ENCODE measurements around the gene LRMDA.

LRMDA gene

DNA sequence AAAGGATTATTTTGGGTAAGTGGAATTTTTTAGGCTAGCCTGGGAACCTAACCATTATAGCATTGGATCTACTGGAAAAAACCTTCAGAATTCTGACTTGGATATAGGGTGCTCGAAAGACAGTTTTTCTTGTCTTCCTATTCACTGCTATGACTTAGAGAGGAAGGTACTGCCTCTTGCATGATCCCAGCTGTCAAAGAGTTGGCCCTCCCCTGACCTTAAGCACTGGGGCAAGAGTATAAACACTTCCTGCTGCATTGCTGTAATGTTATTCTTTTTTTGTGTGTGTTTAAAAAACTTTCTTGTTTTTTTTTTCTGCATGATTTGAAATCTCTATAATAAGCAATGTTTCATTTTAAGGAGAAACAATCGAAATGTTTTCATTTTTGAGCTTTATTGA is 113.0 kb downstream of the LRMDA start:
- no peak for DNase-seq

DNA sequence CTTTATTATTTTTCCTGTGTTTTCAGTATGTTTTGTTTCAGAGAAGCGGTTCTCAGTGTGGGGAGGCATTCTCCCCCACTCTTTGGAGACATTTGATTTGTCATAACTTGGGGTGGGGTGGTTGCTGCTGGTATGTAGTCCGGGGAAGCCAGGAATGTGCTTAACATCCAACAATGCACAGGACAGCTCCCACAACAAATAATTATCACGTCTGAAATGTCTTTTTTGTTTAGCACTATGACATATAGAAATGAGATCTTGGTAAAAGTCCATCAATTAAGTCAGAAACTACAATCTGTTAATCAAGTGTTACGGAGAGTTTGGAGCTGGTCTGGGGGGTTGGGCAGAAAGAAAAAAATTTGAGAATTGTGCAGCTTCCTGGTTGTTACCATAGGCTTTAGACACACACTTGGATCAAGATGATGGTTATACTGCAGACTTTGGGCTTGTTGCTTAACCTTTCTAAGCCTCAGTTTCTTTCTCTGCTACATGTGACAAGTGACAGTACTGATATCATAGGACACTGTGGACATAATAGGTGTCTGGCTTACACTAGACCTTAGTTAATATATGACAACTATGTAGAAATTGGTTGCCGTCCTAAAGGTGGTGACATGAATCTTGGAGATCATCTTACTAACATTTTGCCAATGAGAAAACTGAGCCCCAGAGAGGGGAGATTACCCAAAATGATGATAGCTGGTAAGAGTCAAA is 113.7 kb downstream of the LRMDA start:
- DNase-seq, result no peak

DNA sequence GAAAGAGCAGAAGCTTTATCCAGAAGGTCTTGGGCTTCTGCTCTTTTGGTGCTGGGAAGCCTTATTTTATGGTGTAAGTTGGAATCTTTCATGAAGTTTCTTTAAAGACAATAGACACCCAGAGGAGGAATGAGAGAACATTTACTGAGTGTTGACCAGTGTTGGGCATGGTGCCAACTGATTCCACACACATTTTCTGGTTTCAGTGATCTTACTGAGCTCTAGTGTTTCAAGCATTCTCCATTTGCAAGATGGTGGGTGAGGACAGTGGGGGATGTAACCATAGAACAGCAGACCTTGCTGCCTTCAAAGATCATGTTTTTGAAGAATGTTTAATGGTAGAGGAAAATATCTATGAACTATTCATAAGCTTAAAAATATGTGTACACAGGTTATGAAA is 114.6 kb downstream of the LRMDA start:
- no peak for DNase-seq

DNA sequence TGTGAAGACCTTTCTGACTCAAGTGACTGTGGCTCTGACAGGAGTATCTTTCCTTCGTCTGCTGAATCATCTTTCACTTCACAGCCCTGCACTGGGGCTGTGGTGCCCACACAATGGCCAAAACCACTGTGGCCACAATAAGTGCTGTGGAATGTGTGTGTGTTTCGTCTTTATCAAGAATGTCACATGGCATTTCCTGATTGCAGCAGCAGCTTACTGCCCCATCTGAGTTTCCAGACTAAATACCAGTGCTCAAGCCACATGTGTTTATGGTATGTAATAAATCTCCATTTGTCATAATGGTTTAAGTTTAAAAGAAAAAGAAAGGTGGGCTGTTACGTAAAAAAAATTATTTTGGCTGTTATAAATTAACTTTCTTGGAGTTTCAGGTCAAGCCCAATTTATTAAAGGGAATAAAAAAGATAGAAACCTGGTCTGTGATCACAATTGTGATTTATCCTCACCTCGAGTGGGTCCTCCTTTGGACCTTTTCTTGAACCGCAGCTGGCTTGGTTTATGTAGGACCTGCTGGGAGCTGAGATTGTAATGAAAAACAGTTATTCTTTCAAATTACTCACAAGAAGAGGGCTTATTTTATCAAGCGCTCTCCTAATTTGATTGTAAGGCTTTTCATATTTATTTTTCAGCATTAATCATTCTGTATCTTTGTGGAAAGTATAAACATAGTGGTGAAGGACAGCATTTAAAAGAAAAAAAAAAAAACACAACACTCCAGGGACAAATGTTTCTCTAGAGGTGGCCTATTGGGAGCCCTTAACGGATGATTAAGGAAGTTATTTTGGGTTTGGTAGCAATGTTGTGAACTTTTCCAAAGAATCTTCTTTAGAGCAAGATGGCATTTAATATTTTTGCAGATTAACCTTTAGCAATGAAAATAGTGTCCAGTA is 116.2 kb downstream of the LRMDA start:
- DNase-seq, result no peak

DNA sequence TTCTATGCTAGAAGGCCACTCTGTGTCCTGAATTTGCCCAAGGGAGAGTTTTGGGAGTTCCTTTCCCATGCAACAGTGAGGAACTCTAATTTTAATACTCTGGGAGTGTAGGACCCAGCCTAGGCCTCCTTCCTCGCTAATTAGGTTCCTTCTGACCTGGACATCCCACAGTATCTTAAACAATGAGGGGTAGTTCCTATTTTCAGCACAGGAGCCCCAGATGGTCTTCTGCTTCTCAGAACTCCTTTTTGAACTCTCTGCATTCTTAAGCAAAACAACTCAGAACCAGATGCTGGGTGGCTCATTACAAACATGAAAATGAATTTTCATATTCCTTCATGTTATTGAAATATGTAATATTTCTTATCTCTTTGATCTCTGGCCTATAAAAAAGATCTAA is 116.9 kb downstream of the LRMDA start:
- no peak for DNase-seq

DNA sequence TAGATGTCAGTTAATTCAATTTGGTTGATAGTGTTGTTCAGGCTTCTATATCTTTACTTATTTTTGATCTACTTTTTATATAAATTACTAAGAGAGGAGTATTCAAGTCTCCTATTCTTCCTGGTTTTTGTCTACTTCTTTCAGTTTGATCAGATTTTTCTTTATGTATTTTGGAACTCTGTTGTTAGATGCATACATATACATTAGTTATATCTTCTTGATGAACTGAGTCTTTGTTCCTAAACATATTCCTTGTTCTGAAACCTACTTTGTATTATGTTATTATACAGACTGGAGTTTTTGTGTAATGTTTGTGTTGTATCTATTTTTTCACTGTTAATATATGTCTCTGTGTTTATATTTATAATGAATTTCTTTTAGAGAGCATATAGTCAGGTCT is 118.8 kb downstream of the LRMDA start:
- DNase-seq, result no peak

DNA sequence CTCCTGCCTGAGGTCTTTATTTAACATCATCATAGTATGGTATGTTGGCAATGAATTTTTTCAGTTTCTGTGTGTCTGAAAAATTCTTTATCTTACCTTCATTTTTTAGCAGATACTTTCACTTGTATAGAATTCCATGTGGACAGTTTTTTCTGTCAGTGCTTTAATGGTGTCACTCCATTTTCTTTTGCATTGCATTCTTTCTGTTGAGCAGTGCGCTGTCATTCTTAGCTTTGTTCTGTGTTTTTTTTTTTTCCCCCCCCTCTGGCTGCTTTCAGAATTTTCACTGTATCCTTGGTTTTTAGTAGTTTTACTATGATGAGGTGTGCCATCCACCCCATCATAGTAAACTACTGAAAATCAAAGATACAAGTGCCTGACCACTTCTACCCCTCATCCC is 120.7 kb downstream of the LRMDA start:
- no peak for DNase-seq

DNA sequence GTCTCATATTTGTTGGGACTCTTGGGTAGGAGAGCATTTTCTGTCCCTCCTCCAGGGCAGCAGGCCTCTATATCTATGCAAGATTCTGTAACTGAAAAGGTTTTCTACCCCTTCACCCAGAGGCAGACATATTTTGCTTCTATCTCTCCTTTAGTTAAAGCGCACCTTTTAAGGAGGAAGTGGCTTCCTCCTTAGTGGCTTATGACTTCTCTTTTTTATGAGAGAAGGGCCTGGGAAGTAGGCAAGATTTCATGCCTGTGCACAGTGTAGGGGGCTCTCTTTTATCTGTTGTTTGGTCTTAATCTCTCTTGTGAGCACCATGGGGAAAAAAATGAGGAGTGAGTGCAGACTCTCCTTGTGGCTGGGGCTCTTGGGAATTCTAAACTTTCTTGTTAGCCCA is 122.1 kb downstream of the LRMDA start:
- DNase-seq, result no peak

DNA sequence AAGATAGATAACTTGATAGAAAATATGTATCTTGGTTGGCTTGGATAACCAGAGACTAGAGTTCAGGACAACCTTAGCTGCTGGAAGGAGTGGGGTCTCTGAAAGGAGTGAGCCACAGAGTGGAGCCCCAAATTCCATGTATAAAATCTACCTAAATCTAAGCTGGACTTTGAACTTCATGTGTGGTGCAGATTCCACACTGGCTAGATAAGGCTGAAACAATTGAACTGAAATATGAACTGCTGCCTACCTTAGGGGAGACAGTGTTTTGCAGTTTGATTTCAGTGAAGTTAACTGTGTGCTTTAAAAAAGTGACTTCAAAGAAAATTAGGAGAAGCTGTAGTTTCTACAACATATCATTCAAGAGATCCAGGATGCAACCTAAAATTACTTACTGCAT is 123.9 kb downstream of the LRMDA start:
- no peak for DNase-seq

DNA sequence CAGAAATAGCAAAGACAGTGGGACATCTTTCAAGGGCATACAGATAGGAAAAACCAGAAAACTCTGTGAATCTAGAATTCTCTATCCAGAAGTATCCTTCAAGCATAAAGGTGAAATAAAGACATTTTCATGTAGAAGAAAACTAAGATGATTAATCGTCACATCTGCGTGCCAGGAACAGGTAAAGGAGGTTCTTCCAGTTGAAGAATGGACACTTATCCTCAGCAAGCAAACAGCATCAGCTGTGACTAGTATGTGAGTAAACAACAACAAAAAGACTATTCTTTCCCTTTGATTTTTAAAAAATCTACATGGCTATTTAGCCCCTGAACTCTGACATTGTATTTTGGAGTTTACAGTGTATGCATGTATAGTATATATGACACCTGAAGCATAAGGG is 124.9 kb downstream of the LRMDA start:
- no peak for DNase-seq

DNA sequence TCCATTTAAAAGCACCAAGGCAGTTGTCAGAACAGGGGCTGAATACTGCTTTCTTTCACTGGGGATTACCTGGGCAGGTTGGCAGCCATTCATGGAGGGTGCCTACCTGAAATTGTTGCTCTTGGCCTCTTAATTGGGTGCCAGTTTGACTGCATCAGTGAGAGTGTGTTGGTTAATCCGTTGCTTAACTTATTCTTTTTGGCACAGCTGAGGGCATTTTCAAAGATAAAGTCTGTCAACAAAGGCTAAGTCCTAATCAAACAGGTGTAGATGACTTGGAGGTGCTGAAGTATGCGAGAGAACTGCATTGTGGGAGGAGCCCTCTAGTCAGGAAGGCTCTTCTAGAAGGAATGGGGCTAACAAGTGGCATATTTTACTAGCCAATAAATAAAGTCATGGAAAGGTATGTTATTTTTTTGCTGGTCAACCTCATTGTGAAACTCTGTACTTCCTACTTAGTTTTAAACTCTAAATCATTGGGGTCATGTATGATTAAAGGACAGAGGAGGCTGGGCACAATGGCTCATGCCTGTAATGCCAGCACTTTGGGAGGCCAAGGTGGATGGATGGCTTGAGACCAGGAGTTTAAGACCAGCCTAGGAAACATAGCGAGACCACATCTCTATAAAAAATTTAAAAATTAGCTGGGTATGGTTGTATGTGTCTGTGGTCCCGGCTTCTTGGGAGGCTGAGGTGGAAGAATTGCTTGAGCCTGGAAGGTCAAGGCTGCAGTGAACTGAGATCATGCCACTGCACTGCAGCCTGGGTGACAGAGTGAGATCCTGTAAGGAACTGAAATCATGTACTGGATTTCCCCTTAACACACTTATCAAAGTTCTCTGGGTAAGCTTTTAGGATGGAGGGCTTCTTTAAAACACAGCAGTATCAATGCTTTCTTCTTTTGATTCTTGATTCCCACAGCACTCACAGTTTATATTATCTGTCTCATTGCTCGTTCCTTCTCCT is 134.1 kb downstream of the LRMDA start:
- DNase-seq, result no peak

DNA sequence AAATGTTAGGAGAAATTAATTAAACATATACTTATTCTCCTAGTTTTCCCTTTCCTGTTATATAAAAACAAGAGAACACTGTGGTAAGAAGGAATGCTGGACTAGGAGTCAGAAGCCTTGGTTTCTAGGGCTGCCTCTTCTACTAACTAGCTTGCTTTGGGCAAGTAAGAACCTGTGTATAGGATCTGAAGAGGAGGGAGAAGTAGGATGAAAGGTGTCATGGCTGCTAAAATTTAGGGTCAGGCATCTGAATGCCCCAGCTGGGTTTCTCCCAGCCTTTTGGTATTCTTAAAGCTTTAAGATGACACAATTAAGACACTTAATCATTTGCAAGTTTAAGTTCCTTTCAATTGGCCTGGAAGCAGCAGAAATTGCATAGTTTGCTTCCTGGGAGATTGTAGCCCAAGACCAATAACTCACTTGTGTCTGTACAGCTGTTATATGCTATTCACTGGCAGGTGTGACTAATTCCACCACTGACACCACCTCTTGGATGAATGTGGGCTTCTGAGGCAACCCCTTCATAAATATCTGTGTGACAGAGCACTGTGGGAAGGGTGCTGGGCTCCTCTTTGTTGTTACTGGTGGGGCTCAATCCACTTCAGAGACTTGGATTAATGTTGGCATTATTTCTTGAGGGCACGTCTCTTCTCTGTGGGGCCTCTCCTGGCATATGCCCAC is 137.2 kb downstream of the LRMDA start:
- no peak for DNase-seq

DNA sequence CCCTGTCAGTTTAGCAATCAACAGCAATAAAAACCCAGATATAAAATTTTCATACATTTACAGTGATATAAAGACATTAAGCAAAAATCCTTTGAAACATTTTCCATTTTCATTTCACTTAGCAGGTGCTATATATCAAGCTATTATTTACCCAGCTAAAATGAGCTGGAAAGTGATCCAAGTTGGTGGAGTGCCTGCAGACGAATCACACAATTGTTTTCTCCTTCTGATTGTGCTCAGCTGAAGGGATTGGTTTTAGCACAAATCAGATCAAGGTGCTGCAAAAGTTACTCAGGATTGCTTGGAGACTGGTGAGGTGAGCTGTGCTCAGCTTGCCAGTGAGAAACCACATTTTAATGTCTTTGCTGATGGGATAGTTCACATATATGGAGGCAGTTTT is 138.1 kb downstream of the LRMDA start:
- DNase-seq, result no peak

DNA sequence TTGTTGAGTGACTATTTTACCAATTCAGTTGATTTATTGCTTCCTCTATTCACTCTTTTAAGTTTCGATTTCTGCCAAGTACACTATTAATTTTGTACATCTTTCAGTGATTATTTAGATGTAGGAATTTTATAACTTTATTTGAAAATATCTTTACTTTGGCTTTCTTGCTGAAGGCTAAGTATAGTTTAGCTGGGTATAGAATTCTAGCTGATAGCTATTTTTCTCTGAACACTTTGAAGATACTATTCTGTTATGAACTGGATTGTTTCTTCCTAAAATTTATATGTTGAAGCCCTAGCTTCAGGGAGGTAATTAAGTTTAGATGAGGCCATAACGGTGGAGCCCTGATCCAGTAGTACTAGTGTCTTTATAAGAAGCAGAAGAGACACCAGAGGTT is 141.1 kb downstream of the LRMDA start:
- DNase-seq, result no peak

DNA sequence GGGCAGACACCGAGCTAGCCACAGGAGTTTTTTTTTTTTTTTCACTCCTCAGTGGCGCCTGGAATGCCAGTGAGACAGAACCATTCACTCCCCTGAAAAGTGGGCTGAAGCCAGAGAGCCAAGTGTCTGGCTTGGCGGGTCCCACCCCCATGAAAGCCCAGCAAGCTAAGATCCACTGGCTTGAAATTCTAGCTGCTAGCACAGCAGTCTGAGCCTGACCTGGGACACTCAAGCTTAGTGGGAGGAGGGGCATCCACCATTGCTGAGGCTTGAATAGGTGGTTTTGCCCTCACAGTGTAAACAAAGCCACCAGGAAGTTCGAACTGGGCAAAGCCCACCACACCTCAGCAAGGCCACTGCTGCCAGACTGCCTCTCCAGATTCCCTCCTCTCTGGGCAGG is 144.5 kb downstream of the LRMDA start:
- DNase-seq, result no peak

DNA sequence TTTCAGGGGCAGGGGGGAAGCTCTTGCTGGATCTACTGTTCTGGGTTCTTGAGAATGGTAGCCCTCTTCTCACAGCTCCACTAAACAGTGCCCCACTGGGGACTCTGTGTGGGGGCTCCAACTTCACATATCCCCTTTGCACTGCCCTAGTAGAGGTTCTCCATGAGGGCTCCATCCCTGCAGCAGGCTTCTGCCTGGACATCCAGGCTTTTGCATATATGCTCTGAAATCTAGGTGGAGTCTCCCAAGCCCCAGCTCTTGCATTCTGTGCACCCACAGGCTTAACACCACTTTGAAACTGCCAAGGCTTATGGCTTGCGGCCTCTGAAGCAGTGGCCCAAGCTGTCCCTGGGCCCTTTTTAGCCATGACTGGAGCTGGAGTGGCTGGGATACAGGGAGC is 150.7 kb downstream of the LRMDA start:
- DNase-seq, result no peak

DNA sequence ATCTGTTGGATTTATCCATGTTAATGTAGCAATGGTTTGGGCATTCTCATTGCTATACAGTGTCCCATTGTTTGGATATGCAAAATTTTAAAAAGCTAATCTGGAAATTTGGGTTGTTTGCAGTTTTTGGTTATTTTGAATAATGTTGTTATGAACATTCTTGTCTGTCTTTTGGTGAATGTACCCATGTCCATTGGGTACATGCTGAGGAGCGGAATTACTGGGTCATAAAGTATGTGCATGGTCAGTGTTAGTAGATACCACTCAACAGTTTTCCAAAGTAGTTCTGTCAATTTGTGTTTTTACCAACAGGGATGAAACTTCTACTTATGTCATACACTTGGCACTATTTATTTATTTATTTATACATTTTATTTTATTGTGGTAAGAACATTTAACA is 153.9 kb downstream of the LRMDA start:
- DNase-seq, result no peak

DNA sequence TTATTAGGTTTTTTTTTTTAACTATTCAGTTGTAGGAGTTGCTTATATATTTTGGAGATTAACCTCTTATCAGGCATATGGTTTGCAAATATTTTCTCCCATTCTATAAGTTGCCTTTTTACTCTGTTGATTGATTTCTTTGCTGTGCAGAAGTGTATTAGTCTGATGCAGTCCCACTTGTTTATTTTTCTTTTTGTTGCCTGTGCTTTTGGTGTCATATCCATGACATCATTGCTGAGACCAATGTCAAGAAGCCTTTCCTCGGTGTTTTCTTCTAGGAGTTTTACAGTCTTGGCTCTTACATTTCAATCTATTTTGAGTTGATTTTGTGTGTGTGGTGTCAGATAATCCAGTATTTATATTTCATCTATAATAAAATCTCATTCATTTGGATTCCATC is 155.4 kb downstream of the LRMDA start:
- DNase-seq, result no peak

DNA sequence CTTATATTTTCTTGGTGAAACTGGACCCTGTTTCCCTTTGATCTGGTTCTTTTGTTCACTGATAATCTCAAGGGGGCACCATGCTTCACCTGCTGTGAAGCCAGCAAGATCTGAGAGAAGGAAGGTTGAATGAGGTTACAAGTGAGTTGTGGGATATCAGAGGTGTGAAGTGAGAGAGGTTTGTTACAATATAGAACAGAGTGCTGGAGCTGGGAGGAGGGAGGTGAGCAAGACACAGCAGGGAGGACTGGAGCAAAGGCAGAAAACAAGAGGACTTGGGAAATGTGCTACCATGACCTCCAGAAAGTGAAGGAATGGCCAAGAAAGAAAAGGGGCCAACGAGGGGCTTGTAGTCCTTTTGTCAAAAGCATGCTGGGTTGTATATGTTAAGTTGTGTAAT is 156.6 kb downstream of the LRMDA start:
- no peak for DNase-seq

DNA sequence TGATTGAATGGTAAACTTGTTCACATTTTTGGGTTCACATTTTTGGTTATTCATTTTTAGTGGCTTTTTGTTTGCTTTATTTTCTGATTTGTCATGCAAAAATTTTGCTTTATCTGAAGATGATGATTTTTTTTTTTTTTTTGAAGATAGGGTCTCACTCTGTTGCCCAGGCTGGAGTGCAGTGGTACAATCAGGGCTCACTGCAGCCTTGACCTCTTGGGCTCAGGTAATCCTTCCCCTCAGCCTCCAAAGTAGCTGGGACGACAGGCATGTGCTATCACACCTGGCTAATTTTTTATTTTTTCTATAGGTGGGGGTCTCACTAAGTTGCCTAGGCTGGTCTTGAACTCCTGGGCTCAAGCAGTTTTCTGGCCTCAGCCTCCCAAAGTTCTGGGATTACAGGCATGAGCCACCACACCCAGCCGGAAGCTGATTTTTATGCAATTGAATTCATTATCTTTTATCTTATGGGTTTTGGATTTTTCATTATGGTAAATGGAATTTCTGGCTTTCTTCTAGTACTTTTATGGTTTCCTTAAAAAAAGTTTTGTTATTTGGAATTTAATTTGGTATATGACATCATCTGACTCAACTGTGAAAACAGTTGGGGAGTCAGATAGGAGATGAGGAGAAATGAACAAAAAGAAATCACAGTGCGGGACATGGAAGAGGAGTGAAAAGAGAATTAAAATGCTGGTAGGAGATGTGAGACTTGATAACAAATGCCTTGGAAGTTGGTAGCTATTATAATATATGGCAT is 158.7 kb downstream of the LRMDA start:
- DNase-seq, result no peak

DNA sequence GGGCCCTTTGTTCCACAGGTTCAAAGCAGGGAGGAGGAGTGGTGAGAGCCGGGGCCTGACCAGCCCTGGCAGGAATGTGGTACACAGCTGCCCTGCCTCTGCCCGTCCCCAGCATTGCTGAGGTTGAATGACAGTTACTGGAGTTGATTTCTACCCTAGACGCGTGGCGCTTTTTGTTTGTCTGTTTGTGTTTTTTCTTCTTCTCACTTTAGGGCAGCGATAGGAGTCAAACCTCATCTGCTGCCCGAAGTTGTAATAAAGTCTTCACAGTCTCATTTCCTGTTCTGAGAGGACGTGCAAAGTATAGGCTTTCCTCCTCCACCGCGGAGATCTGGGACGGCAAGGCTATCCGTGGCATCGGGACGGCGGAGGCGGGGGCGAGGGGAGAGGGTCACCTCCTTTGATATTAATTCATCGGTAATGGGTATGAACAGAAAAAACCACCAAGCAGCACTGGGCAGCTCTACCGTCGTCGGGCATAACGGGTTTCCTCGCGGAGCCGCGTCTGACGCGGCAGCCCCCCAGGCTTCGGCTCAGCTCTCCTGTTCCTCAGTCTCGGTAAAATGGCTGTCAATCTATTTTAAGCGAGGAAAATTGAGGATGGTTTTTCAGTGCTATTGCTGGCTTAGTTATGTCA is 160.8 kb downstream of the LRMDA start:
- no peak for DNase-seq

Data from NK-92 treated with Interleukin-12 subunit alpha and Interleukin-12 subunit beta, amount 100 ng/mL, for 24 hours (cell line).